HG03064 (cell line): ENCODE measurements around the gene PNPLA5.
"Not testable (repeated sequence)": the region's sequence is repeated elsewhere in the genome, so short reads cannot be mapped to it uniquely, and the experiment has no call there.

Experiments
- ATAC-seq: cut with Tn5 transposase; IDR thresholded peaks from one replicate; pipeline ENCODE4 v1.9.1; 2021; ENCODE audit warnings: low read depth; ENCODE audit not compliant: unreplicated experiment

PNPLA5 gene

GRCh38 chr22:43882122-43882767 lies 9.6 kb downstream of the PNPLA5 start:
- ATAC-seq, result no peak

GRCh38 chr22:43881091-43882061 lies 10.4 kb downstream of the PNPLA5 start:
- no peak for ATAC-seq

- no peak for ATAC-seq
Measured at GRCh38 chr22:43880541-43880991, 11.2 kb downstream of the PNPLA5 start.

- no peak for ATAC-seq
Measured at GRCh38 chr22:43879901-43880540, 11.8 kb downstream of the PNPLA5 start.

DNA sequence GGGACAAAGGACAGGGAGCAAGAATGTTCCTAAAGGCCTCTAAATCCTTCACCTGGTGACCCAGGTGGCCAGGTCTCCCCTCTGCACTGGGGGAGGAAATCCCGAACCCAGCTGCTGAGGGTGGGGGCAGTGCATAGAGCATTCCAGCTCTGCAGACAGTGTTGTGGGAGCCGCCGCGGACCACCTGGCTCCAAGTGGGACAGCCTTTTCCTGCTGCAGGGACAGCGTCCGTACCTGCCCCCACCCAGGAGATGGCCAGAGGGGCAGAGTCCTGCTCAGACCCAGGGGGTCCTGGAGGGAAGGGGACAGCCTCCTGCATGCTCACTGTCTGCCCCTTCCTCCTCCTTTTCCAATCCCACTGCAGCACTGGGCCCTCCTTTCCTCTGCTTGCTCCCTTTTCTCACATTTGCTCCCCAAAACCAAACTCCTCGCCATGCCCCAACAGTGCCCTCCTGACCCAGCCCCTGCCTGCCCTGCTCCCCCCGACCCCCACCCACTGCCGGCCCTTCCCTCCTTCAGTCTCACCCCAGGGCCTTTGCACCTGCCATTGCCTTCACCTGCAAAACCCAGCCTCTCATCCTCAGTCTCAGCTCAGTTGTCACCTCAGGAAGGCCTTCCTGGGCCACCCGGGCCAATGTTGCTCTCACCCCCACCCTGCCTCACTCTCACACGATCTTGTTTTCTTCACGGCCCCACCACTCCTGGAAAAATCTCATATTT lies 12.8 kb downstream of the PNPLA5 start:
- ATAC-seq, result no peak

DNA sequence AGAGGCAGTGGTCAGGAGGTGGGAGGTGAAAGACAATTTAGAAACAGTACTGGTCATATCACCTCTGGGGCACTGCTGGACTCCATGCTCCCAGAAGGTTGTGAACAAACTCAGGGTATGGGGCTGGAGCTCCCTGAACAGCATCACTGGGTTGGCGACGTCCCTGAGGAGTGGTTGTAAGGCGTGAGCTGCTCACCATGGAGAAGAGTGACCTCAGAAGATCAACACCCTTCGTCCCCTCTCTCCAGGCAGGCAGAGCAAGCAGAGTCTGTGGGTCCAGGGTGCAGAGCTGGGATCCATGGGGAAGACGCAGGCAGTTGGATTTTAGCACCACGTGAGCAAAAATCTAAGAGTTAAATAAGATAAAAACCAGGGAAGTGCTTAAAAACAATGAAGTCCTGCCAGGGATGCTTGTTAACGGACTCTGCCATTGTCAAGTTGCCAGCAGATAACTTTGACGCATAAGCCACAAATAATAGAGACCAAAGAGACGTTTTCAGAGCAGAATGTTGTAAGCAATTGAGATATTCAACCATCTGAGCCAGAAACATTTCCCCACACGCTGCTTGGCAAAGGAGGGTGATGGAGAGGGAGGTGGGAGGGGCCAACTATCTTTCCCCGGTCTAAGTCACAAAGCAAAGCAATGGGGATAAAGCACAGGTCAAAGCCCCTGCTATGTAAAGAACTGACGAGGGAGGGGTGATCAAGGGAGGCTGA lies 13.6 kb downstream of the PNPLA5 start:
- no peak for ATAC-seq

GRCh38 chr22:43876866-43877509 lies 14.8 kb downstream of the PNPLA5 start:
- ATAC-seq, result no peak

GRCh38 chr22:43869799-43870198 lies 22.0 kb downstream of the PNPLA5 start:
- no peak for ATAC-seq

- not testable (repeated sequence) for ATAC-seq
Measured at GRCh38 chr22:43869001-43869400, 22.8 kb downstream of the PNPLA5 start.

DNA sequence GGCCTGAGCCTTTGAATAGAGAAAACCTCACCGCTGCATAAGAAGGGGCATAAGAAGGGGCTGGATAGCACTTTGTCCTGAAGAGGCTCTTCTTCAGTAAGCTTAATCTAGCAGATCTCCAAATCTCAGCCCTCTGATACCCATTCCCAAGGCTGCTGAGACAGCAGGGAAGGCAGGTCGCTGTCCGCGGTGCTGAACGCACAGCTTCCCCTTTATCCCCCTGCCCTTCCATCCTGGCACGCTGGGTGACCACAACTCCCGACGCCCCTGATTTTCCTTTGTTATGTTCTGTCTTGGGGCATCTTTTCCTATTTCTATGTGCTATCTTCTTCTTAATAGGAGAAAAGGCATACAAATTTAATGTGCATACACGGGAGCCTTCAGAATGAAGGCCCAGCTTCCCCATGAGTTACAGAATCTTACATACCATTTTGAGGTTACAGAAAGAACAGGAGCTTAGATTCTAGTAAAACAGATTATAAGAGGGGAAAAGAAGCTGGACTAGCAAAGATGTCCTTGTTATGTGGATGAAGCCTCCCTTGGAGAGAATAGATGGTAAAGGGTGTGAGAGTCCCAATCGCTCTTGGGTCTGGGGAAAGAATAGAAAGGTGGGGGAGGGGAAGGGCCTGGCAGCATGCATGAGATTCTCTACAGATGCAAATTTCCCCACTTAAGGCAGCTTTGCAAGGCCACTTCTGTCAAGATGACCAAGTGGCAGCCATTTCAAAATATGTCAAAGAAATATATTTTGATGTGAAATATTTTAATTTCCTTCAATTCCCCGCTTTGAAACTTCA lies 23.8 kb downstream of the PNPLA5 start:
- ATAC-seq, result no peak

GRCh38 chr22:43862882-43863202 lies 29.0 kb downstream of the PNPLA5 start:
- no peak for ATAC-seq

DNA sequence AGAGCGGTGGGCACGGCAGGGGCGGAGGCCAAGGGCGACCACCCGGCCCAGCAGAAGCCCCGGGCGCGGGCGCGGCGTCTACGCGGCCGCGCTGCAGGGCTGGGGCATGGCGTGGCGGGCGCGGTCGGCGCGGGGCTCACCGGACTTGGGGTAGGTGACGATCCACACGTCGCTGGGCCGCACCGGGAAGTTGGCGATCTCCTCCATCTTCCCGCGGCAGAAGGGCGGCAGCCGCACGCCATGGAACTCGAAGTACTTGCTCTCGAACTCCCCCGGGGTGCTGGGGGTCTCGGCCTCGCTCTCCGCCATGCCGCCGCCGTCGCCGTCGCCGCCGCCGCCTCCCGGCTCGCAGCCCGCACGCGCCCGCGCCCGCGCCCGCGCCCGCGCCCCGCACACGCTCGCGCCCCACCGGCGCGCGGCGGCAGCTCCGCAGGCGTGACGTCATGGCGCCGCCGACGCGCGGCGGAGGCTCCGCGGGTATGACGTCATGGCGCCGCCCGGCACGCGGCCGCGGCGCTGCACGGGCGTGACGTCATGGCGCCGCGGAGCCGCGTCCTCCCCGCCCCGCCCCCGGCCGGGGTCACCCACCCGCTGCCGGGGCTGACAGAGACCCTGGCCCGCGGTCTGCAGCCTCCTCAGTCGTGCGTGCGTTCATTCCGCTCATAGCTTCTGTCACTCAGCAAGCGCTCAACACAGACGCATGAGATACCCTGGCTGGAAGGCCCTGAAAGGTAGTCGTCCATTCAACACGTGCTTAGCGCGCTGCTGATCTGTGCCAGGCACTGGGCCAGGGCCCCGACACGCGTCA lies 29.5 kb downstream of the PNPLA5 start, which contains the start of gene SULT4A1:
SULT4A1 (minus strand) TSS at position 440 of the 808 bp plus-strand sequence; CDS start at position 309, 131 bp downstream.
- no peak for ATAC-seq

GRCh38 chr22:43861529-43861928 lies 30.3 kb downstream of the PNPLA5 start:
- no peak for ATAC-seq

DNA sequence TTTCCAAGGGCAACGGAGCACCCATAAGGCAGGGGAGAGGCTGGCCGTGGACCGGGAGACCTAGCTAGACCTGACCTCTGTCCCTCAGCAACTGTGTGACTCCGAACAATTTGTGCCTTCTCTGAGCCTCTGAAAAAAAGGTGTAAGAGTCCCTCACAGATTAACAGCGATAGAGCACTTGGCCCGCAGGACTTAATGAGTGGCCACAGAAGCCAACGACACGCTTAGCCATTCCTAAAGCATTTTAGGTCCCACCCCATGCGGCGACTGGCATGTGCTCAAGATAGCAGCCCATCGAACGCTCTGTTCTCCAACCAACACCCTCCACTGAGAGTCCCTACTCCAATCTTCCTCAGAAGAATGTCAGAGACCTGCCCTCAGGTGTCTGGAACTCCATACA lies 31.0 kb downstream of the PNPLA5 start:
- ATAC-seq, result no peak

- ATAC-seq, result no peak
Measured at GRCh38 chr22:43860126-43860525, 31.7 kb downstream of the PNPLA5 start.

- ATAC-seq, result no peak
Measured at GRCh38 chr22:43859621-43860020, 32.2 kb downstream of the PNPLA5 start.

DNA sequence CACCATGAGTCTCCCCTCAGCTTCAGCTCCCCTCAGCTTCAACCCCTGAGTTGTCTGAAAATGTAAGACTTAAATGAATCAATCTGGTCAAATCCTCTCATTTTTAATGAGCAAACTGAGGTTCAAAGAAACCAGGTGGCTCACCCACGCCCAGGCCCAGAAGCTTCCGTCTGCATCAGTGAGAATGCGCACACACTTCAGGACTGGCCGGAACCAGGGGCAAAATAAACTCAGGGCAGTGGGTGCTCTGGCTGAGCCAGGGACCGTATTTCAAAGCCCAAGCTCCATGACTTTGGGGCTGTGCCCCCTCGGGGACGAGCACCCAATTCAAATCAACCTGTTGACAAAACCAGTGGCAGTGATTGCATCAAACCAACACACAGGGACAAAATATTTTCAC lies 32.6 kb downstream of the PNPLA5 start:
- ATAC-seq, result no peak
